Heart right ventricle (tissue), 16 donors: ENCODE measurements around the gene CTBP2. TPM values are rescaled to one million over a fixed set of nuclear protein-coding genes. Genes with fewer than 3 reads are reported as not detected.

Source experiments
- ATAC-seq, 8 donors: fragments of 200-7000 bp; cut with Tn5 transposase; one replicate each; pipeline ENCODE4 v1.9.1; 2020; ENCODE audit warnings: mild to moderate bottlenecking in 8 of 8, moderate library complexity in 8 of 8, moderate number of reproducible peaks in 1 of 8
- DNase-seq, 2 donors: peaks; one replicate each; pipeline ENCODE4 v3.0.0-alpha.2; 2020
- H3K27ac ChIP-seq, 10 donors: fragments of 200-600 bp; sonication (generic) in 2 of 10; one replicate each; pipeline versions ENCODE4 v1.5.0 to v1.8.0; 2020 to 2022; ENCODE audit warnings: mild to moderate bottlenecking in 3 of 10
- H3K27me3 ChIP-seq, 7 donors: fragments of 200-600 bp; one replicate each; pipeline ENCODE4 v1.8.0; 2021 to 2022; ENCODE audit warnings: mild to moderate bottlenecking in 2 of 7
- H3K36me3 ChIP-seq, 9 donors: fragments of 200-600 bp; sonication (generic) in 1 of 9; one replicate each; pipeline versions ENCODE4 v1.5.0 to v1.8.0; 2020 to 2022; ENCODE audit warnings: mild to moderate bottlenecking in 2 of 9
- H3K4me1 ChIP-seq, 9 donors: fragments of 200-600 bp; sonication (generic) in 1 of 9; one replicate each; pipeline versions ENCODE4 v1.5.0 to v1.8.0; 2020 to 2022; ENCODE audit warnings: mild to moderate bottlenecking in 4 of 9
- H3K4me3 ChIP-seq, 10 donors: fragments of 200-600 bp; sonication (generic) in 2 of 10; one replicate each; pipeline versions ENCODE4 v1.5.0 to v1.8.0; 2020 to 2022; ENCODE audit warnings: mild to moderate bottlenecking in 7 of 10, moderate library complexity in 2 of 10
- H3K9me3 ChIP-seq, 11 donors: fragments of 200-600 bp in 10 of 11; sonication (generic) in 2 of 11; one replicate each; pipeline versions ENCODE4 v1.5.0 to v1.8.0; 2013 to 2022; ENCODE audit warnings: mild to moderate bottlenecking in 2 of 11, control low read depth in 1 of 11, moderate library complexity in 1 of 11
- CTCF ChIP-seq, 9 donors: fragments of 200-600 bp; sonication (generic) in 2 of 9; IDR thresholded peaks; one replicate each; pipeline versions ENCODE4 v1.5.0 to v1.8.0; 2021 to 2022; ENCODE audit warnings: antibody characterized with exemption in 9 of 9, mild to moderate bottlenecking in 5 of 9, moderate library complexity in 1 of 9
- WGBS, 2 donors: extraction: QIAGEN DNeasy Blood & Tissue Kit; methylation state at CpG; one replicate each; pipeline ENCODE4 v1.1.7; 2013; ENCODE audit warnings: inconsistent platforms in 1 of 2; 5-methylcytosine and 5-hydroxymethylcytosine counted together
- intact Hi-C, 10 donors: fragments of 100-400 bp; cut with DNase I; formaldehyde crosslinking; loops; one replicate each; pipeline versions ENCODE4 v1.11.1 to v1.14.2; 2022
- polyA plus RNA-seq, 2 donors: library from polyadenylated mRNA; stranded (reverse); fragments of 200-250 nt; gene quantifications; one replicate each; pipeline ENCODE4 v1.2.3, GENCODE V29; 2013
- total RNA-seq, 10 donors: library from RNA; stranded (reverse); fragmentation: NEBNext Ultra II Directional in 3 of 10; extraction: Animal tissue kit (Norgen Biotek cat#: 25700) in 3 of 10; gene quantifications; one replicate each; pipeline versions ENCODE4 v1.2.1 to v1.2.4, GENCODE V29; 2021 to 2023
- donor health status: Arrhythmogenic right ventricular cardiomyopathy.
- donor health status: ischemic (EF 13 %, LVEDD 7.1; RV severe dilation, severe dysfunction).
- donor health status: healthy with polysubstance abuse.
- donor health status: DM: no; HTN: yes; CAD: no.
- donor health status: DM: no; HTN: no; CAD: no.
- donor health status: ischemic (EF 25% LVEDD 6.9; RV normal size, moderate dysfunction).
- donor health status: ischemic (EF 25% LVEDD 5.7; RV mildly dilated, moderate dysfunction).
- donor health status: healthy.
- donor health status: DM: yes; HTN: yes; CAD: no.
- donor health status: Ischemic cardiomyopathy.
- donor health status: ischemic (EF 35%, LVEDD 5.7; RV mildly dilated, moderate dysfunction).
- donor health status: nonischemic (EF 11% LVEDD 7.7; RV severe dilation, severe dysfunction).
- donor health status: DM: yes; HTN: yes; CAD: no.
- donor health status: PGD.
- donor health status: ischemic (EF 29% LVEDD 5.4; RV normal size, mild dysfunction).
- donor health status: nonischemic (EF 23%, LVEDD 6.1; RV moderate dilation, normal function).

The CTBP2 gene
- total and polyA plus RNA-seq, 12 donors, result 14.7 to 36.2 (median 26.0) TPM

- DNase-seq (no peak), ATAC-seq (peak in 4 of 8 donors; percentile 2 to 32 (median 4))
- peaks cover 0 to 10% (median 0%) of the 10 kb centered on the region in 9 donors for H3K36me3 ChIP-seq
- H3K4me1 ChIP-seq, result peaks cover 29 to 97% (median 79%) of the 10 kb centered on the region in 9 donors
- H3K9me3 ChIP-seq, result no peaks in the 10 kb centered on the region
- 41 to 49% methylated on average over 13 of the region's 13 CpGs for WGBS, 2 donors
- H3K4me3 ChIP-seq, result no peak overlapping the region
- no peak for TF ChIP-seq CTCF (IDR thresholded peaks at IDR 0.05)
- H3K27ac ChIP-seq, result peak overlapping the region in 7 of 10 donors; percentile 22 to 70 (median 62)
- intact Hi-C loops, result loop anchor here in 1 of 10 donors (5.0 kb wide), 1 partner anchor 65 kb away; no protein-coding TSS in a partner anchor
- H3K27me3 ChIP-seq, result no peaks in the 10 kb centered on the region
Observed at GRCh38 chr10:125146791-125147579, 13.4 kb downstream of the CTBP2 start.

GRCh38 chr10:125145636-125146035, 14.7 kb downstream of the CTBP2 start:
- Histone ChIP-seq H3K9me3 (no peaks in the 10 kb centered on the region), H3K27ac (peak overlapping the region in 6 of 10 donors; percentile 2 to 68 (median 58)), H3K4me1 (peaks cover 29 to 95% (median 74%) of the 10 kb centered on the region in 9 donors), H3K4me3 (no peak overlapping the region), H3K36me3 (peaks cover 0 to 4% (median 0%) of the 10 kb centered on the region in 9 donors), H3K27me3 (no peaks in the 10 kb centered on the region)
- intact Hi-C loops, result loop anchor here in 1 of 10 donors (5.0 kb wide), 1 partner anchor 63 kb away; no protein-coding TSS in a partner anchor
- ATAC-seq (no peak), DNase-seq (no peak)
- TF ChIP-seq CTCF (IDR thresholded peaks at IDR 0.05), result no peak
- 61 to 77% methylated on average over 5 of the region's 5 CpGs for WGBS, 2 donors

GRCh38 chr10:125144693-125145623, 15.4 kb downstream of the CTBP2 start:
- DNase-seq, result peak in 1 of 2 donors; percentile 44
- H3K27ac ChIP-seq, result peak overlapping the region in 9 of 10 donors; percentile 2 to 68 (median 55)

More at GRCh38 chr10:125144693-125145623, 15.4 kb downstream of the CTBP2 start:
- peak; percentile 40 to 67 (median 56) for ATAC-seq
- TF ChIP-seq CTCF (IDR thresholded peaks at IDR 0.05), result peak in 8 of 9 donors; percentile 5 to 61 (median 50)
- no peaks in the 10 kb centered on the region for H3K9me3 ChIP-seq
- intact Hi-C loops, result loop anchor here in 1 of 10 donors (5.0 kb wide), 1 partner anchor 63 kb away; no protein-coding TSS in a partner anchor
- WGBS, 2 donors, result 29 to 31% methylated on average over 13 of the region's 13 CpGs
- no peaks in the 10 kb centered on the region for H3K27me3 ChIP-seq
- peaks cover 28 to 96% (median 69%) of the 10 kb centered on the region in 9 donors for H3K4me1 ChIP-seq
- H3K4me3 ChIP-seq, result peak overlapping the region in 5 of 10 donors; percentile 7 to 22 (median 10)
- H3K36me3 ChIP-seq, result peaks cover 0 to 4% (median 0%) of the 10 kb centered on the region in 9 donors
